HG03066 (cell line): ENCODE data around the gene TNFRSF6B.

Experiments
- ATAC-seq: cut with Tn5 transposase; IDR thresholded peaks from one replicate; pipeline ENCODE4 v1.9.1; 2021; ENCODE audit warnings: low read depth; ENCODE audit not compliant: unreplicated experiment

TNFRSF6B gene

DNA sequence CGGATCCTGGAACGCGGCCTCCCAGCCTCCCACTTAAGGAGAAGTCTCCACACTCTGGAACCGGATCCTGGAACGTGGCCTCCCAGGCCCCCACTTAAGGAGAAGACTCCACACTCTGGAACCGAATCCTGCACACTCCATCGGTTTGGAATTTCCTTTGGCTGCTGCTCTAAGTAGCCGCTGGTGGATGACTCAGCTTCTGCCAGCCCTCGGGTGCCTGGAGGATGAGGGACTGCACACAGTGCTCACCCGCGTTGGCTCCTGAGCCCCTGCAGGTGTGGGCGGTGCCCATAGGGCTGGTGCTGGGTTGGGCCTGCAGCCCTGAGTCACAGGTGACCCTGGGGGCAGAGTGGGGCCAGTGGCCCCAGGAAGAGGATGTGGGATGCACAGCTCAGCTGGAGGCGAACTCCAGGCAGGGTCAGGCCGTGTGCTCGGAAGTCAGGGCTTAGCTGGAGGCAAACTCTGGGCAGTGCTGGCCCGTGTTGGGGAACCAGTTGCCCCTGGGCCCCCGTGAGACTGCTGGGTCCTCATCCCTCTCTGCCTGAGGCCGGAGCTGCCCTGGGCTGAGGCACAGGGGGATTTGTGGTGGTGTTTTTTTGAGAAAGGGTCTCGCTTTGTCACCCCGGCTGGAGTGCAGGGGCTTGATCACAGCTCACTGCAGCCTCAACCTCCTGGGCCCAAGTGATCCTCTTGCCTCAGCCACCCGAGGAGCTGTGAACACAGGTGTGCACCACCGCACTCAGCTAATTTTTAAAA is 13.9 kb upstream of the TNFRSF6B start:
- ATAC-seq: no peak

- no peak for ATAC-seq
These were observed 11.0 kb upstream of the TNFRSF6B start for GRCh38 chr20:63685269-63686026.

- ATAC-seq: no peak
These were observed 10.4 kb upstream of the TNFRSF6B start for GRCh38 chr20:63686094-63686491.

GRCh38 chr20:63686492-63687321 is 9.7 kb upstream of the TNFRSF6B start:
- ATAC-seq: no peak

DNA sequence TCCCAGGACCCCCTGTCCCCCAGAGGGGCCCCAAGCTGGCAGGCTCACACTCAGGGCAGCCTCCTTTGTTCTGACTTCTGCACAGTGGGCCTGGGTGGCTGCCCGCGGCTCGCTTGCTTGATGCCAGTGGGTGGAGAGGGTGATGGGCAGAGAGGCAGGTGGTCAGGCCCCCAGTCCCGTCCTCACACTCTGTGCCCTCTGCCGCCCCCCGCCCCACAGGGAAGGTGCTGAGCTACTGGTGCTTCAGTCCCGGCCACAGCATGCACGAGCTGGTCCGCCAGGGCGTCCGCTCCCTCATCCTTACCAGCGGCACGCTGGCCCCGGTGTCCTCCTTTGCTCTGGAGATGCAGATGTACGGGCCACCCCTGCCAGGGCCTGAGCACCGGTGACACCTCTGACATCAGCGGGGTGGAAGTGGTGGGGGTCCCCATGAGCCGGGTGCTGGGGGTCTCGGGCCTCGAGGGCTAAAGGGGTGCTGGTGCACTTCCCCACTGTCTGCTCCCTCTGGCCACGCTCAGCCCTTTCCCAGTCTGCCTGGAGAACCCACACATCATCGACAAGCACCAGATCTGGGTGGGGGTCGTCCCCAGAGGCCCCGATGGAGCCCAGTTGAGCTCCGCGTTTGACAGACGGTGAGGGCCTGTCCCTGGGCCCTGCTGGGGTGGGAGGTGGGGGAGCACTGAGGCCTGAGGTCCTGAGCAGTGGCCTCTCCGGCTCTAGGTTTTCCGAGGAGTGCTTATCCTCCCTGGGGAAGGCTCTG is 8.9 kb upstream of the TNFRSF6B start:
- ATAC-seq: no peak

DNA sequence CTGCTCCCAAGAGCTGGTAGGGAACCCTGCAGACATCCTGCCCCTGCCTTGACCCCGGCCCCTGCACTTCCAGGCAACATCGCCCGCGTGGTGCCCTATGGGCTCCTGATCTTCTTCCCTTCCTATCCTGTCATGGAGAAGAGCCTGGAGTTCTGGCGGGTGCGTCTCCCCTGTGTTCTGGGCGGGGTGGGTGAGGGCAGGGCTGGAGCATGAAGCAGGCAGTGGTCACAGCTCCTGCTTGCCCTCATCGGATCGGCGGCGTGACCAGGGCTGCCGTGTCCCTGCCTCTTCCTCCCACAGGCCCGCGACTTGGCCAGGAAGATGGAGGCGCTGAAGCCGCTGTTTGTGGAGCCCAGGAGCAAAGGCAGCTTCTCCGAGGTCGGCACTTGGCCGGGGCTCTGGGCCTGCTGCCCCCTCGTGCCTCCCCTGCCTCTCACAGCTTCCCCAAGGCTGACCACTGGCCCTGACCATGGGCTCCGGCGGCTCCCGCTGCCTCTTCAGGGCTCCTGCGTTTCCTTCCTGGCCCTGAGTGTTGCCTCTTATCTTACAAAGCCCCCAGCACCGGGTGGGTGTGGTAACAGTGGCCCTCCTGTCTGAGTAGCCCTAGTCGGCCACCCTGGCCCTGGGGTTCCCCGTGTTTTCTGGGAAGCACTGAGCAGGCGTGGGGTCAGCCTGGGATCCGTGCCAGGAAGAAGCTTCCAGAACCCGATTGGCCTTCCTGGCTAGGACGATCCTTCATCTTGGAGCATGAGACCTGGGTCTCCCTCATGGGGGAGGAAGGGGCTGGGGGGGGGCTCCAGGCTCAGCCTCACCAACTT is 8.0 kb upstream of the TNFRSF6B start:
- no peak for ATAC-seq

GRCh38 chr20:63689046-63690002 is 7.1 kb upstream of the TNFRSF6B start:
- ATAC-seq: no peak

DNA sequence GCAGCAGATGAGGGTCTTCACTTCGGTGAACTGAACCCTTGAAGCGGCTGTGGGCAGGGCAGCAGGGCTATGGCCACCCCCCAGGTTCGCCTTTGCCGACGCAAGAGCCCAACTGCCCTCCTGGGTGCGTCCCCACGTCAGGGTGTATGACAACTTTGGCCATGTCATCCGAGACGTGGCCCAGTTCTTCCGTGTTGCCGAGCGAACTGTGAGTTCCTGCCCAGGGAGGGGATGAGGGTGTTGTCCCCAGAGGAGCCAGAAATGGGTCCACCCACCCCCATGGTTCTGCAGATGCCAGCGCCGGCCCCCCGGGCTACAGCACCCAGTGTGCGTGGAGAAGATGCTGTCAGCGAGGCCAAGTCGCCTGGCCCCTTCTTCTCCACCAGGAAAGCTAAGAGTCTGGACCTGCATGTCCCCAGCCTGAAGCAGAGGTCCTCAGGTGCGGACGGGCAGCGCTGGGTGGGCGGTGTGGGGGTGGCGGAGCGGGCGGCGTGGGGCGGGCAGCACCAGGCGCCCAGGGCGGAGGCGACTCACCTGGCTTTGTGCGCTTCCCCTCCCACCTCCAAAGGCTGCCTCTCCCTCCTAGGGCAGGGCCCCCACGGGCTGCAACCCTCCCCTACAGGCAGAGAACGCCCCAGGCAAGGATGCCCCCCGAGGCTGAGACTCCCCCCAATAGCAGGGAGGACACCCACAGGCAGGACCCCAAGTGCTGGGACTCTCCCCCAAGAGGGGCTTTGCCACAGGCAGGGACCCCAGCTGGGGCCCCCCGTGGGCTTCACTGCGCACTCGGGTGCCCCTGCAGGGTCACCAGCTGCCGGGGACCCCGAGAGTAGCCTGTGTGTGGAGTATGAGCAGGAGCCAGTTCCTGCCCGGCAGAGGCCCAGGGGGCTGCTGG is 6.2 kb upstream of the TNFRSF6B start:
- no peak for ATAC-seq

GRCh38 chr20:63690898-63691710 is 5.3 kb upstream of the TNFRSF6B start:
- ATAC-seq: no peak

- ATAC-seq: no peak
These were observed 4.6 kb upstream of the TNFRSF6B start for GRCh38 chr20:63691711-63692435.

DNA sequence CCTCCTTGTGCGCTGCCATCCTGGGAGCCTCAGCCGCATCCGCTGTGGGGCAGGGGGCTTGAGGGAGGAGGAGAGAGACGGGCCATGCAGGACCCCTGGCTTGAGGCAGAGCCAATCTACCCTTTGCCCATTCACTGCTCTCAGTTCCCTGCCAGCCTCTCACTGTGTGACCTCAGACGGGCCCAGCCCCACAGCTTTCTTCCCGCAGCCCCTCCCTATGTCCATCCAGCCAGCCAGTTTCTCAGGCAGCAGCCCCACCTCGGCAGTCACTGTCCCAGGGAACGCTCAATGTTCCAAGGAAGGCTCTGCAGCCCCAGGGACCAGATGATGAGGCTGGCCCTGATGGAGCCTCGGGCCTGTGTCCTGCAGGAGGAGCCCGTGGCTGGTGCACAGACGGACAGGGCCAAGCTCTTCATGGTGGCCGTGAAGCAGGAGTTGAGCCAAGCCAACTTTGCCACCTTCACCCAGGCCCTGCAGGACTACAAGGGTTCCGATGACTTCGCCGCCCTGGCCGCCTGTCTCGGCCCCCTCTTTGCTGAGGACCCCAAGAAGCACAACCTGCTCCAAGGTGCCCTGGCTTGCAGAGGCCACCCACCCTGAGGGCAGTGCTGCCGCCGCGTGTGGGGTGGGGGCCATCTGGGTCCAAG is 3.9 kb upstream of the TNFRSF6B start:
- no peak for ATAC-seq

GRCh38 chr20:63693083-63693732 is 3.2 kb upstream of the TNFRSF6B start:
- no peak for ATAC-seq

DNA sequence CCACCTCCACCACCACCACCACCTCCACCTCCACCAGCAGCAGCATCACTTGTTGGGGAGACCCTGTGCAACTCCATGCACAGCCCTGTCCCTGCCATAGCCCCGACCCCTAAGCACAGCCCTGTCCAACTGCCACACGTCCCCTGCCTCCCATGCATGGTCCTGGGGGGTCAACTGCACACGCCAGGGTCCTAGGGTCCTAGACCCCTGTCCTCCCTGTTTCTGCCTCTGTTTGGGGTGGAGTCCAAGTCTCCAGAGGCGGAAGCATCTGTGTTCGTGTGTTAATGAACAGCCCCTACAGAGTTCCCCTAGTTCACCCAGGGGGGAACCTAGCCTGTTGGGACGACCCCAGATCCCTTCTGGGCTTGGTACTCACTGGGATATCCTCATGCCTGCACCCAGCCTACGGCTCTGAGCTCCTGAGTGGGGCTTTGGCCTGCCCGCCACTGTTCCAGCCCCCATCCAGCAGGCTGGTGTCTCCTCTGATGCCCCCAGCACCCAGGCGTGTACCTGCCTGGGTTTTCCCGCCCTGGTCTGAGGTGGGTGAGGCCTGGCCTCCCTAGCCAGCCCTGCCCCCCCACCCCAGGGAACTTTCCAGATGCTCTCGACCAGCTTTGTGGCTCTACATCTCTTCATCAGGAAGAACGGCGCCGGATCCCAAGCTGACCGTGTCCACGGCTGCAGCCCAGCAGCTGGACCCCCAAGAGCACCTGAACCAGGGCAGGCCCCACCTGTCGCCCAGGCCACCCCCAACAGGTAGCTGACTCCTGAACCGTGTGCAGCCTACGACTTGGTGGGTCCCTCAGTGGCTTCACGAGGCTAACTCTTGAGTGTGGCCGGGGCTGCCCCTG is 2.5 kb upstream of the TNFRSF6B start:
- no peak for ATAC-seq
